Left lung (tissue), 14 donors: Measurements from ENCODE around the gene CYLC2. TPM values are rescaled to one million over a fixed set of nuclear protein-coding genes. Genes with fewer than 3 reads are reported as not detected.

Experiments used
- ATAC-seq: fragments of 200-7000 bp; cut with Tn5 transposase; one replicate; pipeline ENCODE4 v1.9.1; 2020; ENCODE audit warnings: moderate library complexity
- DNase-seq, 4 donors: peaks; one replicate each; pipeline ENCODE4 v3.0.0-alpha.2; 2013 to 2020
- H3K27ac ChIP-seq, 2 donors: fragments of 200-600 bp; sonication (generic) in 1 of 2; one replicate each; pipeline versions ENCODE4 v1.5.0 to v1.8.0; 2020 to 2021
- H3K27me3 ChIP-seq, 2 donors: fragments of 200-600 bp; sonication (generic) in 1 of 2; one replicate each; pipeline versions ENCODE4 v1.5.0 to v1.8.0; 2020 to 2021
- H3K36me3 ChIP-seq, 2 donors: fragments of 200-600 bp; sonication (generic) in 1 of 2; one replicate each; pipeline versions ENCODE4 v1.5.0 to v1.8.0; 2020 to 2021
- H3K4me1 ChIP-seq, 2 donors: fragments of 200-600 bp; one replicate each; pipeline ENCODE4 v1.8.0; 2021
- H3K4me3 ChIP-seq, 2 donors: fragments of 200-600 bp; sonication (generic) in 1 of 2; one replicate each; pipeline versions ENCODE4 v1.5.0 to v1.8.0; 2020 to 2021; ENCODE audit warnings: mild to moderate bottlenecking in 1 of 2
- H3K9me3 ChIP-seq, 2 donors: fragments of 200-600 bp; sonication (generic) in 1 of 2; one replicate each; pipeline versions ENCODE4 v1.5.0 to v1.8.0; 2020 to 2021
- CTCF ChIP-seq, 2 donors: fragments of 200-600 bp; sonication (generic) in 1 of 2; IDR thresholded peaks; one replicate each; pipeline versions ENCODE4 v1.5.0 to v1.8.0; 2021; ENCODE audit warnings: antibody characterized with exemption in 2 of 2
- intact Hi-C, 2 donors: fragments of 100-400 bp; cut with DNase I; formaldehyde crosslinking; loops; one replicate each; pipeline versions ENCODE4 v1.11.2 to v1.14.2; 2022
- long read RNA-seq, 12 donors: library from polyadenylated mRNA in 2 of 12; unstranded in 2 of 12; transcript quantifications; one replicate each; pipeline ENCODE4 v2.0.0 and lab custom pipeline, GENCODE V29; 2019 to 2026
- polyA plus RNA-seq, 6 donors: library from polyadenylated mRNA; unstranded; fragments of 120-200 nt; gene quantifications; one replicate each; pipeline ENCODE4 v1.2.1, GENCODE V29; 2013; ENCODE audit not compliant: insufficient read length in 6 of 6
- total RNA-seq, 2 donors: library from RNA; stranded (reverse); fragmentation: NEBNext Ultra II Directional; extraction: Animal tissue kit (Norgen Biotek cat#: 25700); gene quantifications; one replicate each; pipeline ENCODE4 v1.2.1, GENCODE V29; 2021
- donor health status: DM: no; HTN: yes; CAD: no.
- donor health status: DM: no; HTN: no; CAD: no.

The CYLC2 gene
- not detected for total RNA-seq
- not detected for polyA plus RNA-seq
- long read RNA-seq, donor 1 = 0 reads
- long read RNA-seq, donor 2 = 0 reads
- long read RNA-seq, donor 3 = 0 reads
- long read RNA-seq, donor 4 = 0 reads
- long read RNA-seq, donor 5 = 0 reads
- long read RNA-seq, donor 6 = 0 reads
- long read RNA-seq, donor 7 = 0 reads
- long read RNA-seq, donor 8 = 0 reads
- long read RNA-seq, donor 9 = 0 reads
- long read RNA-seq, donor 10 = 0 reads
- long read RNA-seq, donor 11 = 0 reads
- long read RNA-seq, donor 12 = 0 reads

DNA sequence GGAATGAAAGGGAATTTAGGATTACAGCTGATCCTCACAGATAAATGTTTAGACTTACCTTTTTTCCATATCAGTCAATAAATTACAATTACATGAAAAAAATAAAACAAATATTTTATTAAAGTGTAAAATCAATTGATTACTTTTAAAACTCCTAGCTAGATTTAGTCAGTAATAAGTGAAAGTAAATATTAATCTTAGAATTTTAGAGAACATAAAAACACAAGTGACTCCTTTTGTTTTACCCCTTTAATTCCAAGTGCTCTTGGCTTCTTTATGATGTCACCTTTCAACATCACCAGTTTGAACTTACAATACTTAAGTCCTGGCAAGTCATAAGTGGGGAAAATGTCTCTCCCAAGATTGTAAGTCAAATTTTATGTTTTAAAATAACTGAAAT lies at the start of gene CYLC2:
Gene CYLC2 (plus strand): TSS at position 301 of the 400 bp plus-strand sequence. CDS start 48 bp downstream, at position 349.
- no peaks in the 10 kb centered on the region for H3K4me1 ChIP-seq
- H3K4me3 ChIP-seq = no peak within 1 kb of the TSS
- H3K27me3 ChIP-seq = no peaks in the 10 kb centered on the region
- TF ChIP-seq CTCF (IDR thresholded peaks at IDR 0.05) = no peak
- no peak for ATAC-seq
- no peak within 1 kb of the TSS for H3K27ac ChIP-seq
- no peak for DNase-seq
- H3K9me3 ChIP-seq = no peaks in the 10 kb centered on the region
- intact Hi-C loops = no loop called here
- H3K36me3 ChIP-seq = no peaks in the 10 kb centered on the region

DNA sequence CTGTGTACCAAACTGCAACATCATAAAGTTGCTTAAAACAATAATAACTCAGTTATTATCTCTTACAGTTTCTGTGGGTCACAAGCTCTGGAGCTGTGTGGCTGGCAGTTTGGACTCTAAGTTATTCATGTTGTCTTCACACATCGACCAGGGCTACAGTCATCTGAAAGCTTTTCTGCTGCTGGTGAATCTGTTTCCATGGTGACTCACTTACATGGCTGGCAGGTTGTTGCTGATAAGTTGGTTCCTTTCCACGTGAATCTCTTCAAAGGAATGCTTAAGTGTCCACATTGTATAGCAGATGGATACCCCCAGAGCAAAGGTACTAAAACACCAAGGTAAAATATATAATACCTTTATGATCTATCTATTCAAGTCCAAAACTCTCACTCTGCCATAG lies 44.8 kb upstream of the CYLC2 start:
- intact Hi-C loops = no loop called here
- H3K4me1 ChIP-seq = no peaks in the 10 kb centered on the region
- DNase-seq (no peak), ATAC-seq (no peak)
- no peaks in the 10 kb centered on the region for H3K36me3 ChIP-seq
- H3K4me3 ChIP-seq = no peak overlapping the region
- H3K27ac ChIP-seq = no peak overlapping the region
- no peak for TF ChIP-seq CTCF (IDR thresholded peaks at IDR 0.05)
- no peaks in the 10 kb centered on the region for H3K27me3 ChIP-seq
- no peaks in the 10 kb centered on the region for H3K9me3 ChIP-seq

DNA sequence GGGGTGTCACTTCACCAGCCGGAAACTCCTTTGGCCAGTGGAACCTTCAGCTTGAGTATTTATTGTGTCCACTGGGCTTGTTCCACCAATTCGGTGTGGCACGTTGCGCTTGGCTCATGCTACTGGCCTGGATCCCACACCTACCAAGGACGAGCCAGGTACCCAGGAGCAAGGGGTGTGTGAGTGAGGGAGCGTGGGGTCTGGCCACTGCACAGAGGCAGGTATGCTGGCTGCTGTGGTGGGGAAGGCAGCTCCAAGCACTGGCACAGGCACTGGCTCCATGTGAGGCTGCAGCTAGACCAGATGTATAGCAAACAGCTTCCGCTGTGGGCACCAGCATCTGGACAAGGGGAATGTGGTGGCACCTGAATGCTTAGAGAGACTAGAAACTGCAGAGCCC lies 28.1 kb upstream of the CYLC2 start:
- no peak for TF ChIP-seq CTCF (IDR thresholded peaks at IDR 0.05)
- H3K27me3 ChIP-seq = no peaks in the 10 kb centered on the region
- DNase-seq = no peak
- no peak for ATAC-seq
- no peak overlapping the region for H3K4me3 ChIP-seq
- intact Hi-C loops = no loop called here
- H3K27ac ChIP-seq = no peak overlapping the region
- no peaks in the 10 kb centered on the region for H3K4me1 ChIP-seq
- H3K36me3 ChIP-seq = no peaks in the 10 kb centered on the region
- H3K9me3 ChIP-seq = peaks cover 0 to 39% of the 10 kb centered on the region in 2 donors

DNA sequence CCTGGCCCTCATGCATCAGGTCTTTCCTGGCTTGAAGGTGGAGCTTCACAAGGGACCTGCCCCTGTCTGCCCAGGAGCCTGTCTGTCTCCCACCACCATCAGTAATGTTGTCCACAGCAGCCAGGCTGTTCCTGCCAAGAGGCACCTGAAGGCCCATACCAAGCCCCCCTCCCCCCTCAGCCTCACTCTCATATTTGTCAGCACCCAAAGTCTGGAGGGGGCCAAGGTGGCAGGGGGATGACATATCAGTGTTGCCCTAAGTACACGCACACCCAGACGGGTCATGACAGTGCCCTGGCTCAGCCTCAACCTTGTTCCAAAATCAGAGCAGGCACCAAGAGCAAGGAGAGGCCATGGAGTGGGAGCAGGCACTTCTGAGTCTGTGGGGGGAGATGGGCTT lies 27.2 kb upstream of the CYLC2 start:
- intact Hi-C loops = no loop called here
- no peaks in the 10 kb centered on the region for H3K27me3 ChIP-seq
- ATAC-seq (no peak), DNase-seq (no peak)
- H3K36me3 ChIP-seq = no peaks in the 10 kb centered on the region
- H3K27ac ChIP-seq = no peak overlapping the region
- peaks cover 0 to 39% of the 10 kb centered on the region in 2 donors for H3K9me3 ChIP-seq
- no peaks in the 10 kb centered on the region for H3K4me1 ChIP-seq
- no peak for TF ChIP-seq CTCF (IDR thresholded peaks at IDR 0.05)
- H3K4me3 ChIP-seq = no peak overlapping the region

GRCh38 chr9:102972780-102973179 lies 22.4 kb upstream of the CYLC2 start:
- Histone ChIP-seq H3K27ac (no peak overlapping the region), H3K36me3 (no peaks in the 10 kb centered on the region), H3K9me3 (peaks cover 0 to 34% of the 10 kb centered on the region in 2 donors), H3K27me3 (no peaks in the 10 kb centered on the region), H3K4me1 (no peaks in the 10 kb centered on the region), H3K4me3 (no peak overlapping the region)
- DNase-seq (no peak), ATAC-seq (no peak)
- no peak for TF ChIP-seq CTCF (IDR thresholded peaks at IDR 0.05)
- intact Hi-C loops = no loop called here
